HG02943 (cell line): ENCODE measurements around the gene OSBPL10.
"Not testable (repeated sequence)": the region's sequence is repeated elsewhere in the genome, so short reads cannot be mapped to it uniquely, and the experiment has no call there.

Experiments used
- ATAC-seq: cut with Tn5 transposase; IDR thresholded peaks from one replicate; pipeline ENCODE4 v1.9.1; 2021; ENCODE audit warnings: mild to moderate bottlenecking, low read depth, moderate library complexity; ENCODE audit not compliant: unreplicated experiment

The OSBPL10 gene

DNA sequence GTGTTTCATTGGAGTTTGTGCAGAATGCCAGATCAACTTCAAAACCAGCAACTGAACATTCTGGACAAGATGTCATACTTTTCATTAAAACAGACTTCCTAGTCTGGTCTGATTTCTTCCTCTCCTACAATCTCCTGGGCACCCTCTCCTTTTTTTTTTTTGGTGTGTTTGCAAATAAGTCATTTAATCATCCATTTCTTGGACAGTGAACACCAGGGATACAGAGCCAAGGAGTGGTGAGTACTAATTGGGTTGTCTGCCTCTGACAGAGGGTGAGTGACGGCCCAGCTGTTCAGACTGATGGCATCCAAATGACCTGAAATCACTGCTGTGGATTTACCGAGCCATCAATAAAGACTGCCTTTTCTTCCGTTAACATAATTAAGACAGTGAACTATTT, 290.3 kb downstream of the OSBPL10 start:
- no peak for ATAC-seq

DNA sequence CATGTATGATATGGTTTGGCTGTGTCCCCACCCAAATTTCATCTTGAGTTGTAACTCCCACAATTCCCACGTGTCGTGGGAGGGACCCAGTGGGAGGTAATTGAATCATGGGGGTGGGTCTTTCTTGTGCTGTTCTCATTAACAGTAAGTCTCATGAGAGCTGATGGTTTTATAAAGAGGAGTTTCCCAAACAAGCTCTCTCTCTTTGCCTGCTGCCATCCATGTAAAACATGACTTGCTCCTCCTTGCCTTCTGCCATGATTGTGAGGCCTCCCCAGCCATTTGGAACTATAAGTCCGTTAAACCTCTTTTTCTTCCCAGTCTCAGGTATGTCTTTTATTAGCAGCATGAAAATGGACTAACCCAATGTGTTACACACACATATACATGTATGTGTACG, 291.5 kb downstream of the OSBPL10 start:
- ATAC-seq = not testable (repeated sequence)

DNA sequence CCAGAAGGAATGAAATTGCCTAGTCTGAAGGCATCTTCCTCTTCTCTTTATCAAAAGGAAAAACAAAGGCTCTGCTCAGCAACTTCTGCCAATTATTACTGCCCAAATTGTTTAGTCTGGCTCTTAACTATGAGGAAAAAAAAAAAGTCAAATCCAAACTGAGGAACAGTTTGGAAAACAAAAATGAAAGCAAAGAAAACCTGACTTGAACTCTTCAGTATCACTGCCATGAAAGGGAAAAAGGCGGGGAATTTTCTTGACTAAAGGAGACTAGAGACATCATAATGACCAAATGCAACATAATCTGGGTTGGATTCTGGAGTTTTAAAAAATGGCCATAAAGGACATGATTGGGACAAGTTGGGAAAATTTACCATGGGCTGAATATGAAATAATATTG, 292.1 kb downstream of the OSBPL10 start:
- no peak for ATAC-seq

DNA sequence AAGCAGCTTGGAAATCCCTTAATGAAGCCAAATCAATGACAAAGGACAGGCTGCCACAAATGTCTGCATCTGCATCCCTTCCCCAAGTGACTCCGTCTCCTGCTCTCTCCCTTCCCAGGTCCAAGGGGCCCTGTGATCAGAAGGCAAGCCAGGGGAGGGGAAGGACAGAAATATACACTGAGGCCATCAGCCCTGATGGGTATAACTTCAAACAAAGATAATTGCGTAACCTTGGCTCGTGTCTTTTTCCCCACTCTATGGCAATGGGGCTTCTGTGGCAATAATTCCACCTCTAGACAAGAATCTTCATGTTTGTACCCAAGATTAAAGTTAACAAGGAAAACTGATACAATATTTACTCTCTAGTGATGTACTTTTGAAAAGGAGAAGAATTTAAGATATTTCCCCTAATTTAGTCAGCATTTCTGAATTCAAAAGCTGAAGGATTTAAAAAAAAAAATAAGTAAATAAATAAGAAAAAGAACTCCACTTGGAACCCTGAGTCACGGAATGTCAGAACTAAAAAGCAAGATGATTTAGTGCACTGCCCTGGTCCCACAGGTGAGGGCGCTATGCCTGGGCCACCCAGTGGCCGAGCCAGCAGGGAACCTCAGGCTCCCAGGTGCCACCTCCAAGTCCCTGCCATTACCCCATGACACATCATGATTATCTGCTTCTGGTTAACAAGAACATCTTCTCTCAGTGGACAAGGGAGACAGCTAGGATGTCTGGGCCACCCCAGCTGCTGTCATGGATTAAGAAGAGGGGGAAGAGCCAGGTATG, 293.9 kb downstream of the OSBPL10 start:
- ATAC-seq = no peak

DNA sequence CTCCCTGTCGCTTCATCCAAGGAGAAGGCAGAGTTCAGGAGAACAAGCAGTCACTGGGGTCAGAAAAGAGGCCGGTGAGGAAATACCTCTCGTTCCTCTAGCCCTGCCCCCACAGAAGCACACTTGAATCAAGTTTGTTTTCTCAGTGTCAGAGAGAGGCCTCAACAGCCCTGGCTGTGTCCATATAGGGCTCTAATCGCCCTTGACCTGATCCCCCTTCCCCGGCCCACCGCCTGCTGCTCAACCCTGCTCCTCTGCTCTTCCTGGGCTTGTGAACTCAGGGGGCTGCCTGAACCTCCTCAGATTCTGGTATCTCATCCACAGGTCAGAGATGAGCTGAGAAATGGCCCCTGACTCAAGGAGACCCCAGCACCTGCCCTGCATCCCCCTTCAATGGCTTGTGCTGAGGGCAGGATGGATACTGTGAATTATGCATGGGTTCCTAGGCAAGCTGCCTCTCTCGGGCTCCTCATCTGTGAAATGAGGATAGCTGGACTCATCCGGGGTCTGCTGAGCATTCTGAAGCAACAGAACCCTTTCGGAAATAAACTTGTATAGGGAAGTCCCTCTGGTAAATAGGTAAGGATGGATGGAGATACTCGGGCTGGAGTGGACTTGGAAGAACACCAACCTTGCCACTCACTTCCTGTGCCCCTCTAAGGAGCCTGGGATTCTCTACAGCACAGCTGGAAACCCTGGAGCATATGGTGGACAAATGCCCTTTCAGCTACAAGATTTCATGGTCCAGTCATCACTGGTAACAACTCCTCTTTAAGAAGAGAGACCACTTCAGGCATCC, 300.8 kb downstream of the OSBPL10 start:
- ATAC-seq = no peak

DNA sequence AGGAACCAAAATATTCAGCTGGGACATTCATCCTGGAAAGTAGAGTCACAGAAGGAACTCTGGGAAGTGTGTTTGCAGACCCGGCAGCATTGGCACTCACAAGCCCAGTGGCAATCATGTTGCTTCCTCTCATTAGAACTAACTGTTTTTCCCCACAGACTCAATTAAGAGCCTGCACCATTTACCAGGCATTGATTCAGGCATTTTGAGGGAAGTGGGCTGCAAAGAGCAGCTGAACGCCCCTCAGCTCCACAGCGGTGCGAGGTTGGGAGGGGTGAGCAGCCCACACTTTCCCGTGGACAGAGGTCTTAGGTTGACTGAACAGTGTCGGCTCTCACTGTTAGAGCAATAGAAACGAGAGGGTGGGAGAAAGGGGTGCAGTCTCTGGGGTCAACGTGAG, 304.5 kb downstream of the OSBPL10 start:
- ATAC-seq = no peak

DNA sequence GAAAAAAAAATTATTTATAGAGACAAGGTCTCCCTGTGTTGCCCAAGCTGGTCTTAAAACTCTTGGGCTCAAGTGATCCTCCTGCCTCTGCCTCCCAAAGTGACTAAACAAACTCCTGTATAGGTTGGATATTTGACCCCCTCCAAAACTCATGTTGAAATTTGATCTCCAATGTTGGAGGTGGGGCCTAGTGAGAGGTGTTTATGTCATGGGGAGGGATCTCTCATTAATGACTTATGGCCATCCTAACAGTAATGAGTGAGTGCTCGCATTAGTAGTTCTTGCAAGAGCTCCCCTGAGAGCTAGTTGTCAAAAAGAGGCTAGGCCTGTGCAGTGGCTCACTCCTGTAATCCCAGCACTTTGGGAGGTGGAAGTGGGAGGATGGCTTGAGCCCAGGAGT, 307.1 kb downstream of the OSBPL10 start:
- ATAC-seq = no peak

DNA sequence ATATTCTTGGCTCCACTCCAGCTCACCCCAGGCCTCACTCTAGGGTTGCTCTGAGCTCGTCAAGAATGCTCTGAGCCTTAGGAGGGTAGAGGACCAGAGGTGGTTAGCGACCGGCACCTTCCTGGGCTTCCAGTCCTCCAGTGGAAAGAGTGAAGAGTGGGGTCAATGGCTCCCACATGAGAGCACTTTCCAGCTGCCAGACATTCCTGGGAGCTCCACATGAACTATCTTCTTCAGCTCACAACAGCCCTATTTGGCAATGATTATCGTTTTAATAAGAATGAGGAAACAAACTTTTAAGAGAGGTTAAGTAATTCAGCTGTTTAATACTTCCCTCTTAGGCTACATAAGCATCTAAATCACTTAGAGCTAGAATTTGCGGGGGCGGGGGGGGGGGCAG, 309.1 kb downstream of the OSBPL10 start:
- no peak for ATAC-seq

DNA sequence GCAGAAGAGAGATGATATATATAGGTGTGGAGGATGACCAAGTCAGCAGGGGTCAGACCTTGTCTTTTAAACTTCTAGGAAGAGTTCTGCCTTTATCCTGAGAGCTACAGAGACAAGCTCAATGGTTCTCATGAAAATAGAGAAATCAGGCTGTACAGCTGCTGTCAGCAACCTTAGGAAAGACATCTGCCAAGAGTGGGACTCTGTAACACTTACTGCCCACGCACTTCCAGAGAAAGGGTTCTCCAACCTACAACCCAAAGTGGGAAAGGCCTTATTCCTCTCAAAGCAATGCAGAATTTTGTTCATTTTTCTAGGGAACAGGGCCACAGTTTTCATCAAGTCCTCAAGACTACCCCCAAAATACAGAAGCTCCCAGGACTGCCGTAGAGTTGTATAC, 309.6 kb downstream of the OSBPL10 start:
- no peak for ATAC-seq

DNA sequence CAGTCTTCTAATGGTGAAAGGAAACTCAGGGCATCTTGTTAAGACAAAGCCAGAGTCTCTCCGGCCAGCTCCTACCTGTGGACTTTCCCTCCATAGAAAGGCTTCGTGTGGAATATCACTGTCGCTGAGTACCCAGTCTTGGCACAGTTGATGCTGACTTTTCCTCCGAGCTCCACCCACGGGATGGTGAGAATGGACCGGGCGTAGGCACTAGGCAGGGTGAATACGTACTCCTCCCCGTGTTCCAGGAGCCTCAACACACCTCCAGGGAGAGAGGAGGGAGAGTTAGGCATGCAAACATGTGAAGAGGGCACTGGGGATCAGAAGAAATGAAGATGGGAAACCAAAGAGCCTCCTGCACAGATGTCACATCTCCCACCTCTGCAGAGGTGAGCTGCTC, 310.3 kb downstream of the OSBPL10 start:
- no peak for ATAC-seq

DNA sequence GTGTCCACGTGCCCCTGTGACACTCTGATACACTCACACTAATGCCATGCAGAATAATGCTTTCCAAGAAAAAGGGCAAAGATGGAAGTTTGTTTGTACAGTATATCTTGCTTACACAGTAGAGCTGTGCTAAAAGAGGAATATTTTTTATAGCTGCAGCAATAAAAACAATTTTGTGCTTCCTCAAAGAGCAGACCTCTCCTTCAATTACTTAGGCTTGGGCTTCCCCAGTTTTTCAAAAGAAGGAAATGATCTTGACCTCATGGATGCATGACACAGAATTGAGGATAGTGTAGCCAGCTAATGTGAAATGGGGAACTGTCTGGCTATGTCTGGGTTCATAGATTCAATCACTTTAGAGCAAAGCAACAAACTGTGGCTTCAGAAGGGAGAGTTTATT, 310.9 kb downstream of the OSBPL10 start:
- ATAC-seq = no peak

DNA sequence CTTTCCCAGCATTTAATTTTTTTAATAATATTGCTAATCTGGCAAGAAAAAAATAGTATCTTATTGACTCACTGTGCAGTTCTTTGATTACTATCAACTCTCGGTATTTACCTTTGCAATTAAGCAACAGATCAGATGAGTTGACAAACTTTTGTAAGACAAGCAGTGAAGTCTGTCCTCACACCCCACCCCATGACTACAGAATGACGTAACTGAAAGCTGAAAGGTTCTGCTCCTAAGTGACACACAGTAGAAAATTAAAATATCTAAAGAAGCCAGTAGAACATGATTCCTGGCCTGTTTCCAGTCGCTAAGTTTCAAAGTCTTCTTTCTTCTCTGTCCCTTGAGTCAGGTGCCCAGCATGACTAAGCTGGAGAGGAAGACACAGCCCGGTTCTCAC, 312.8 kb downstream of the OSBPL10 start:
- no peak for ATAC-seq

DNA sequence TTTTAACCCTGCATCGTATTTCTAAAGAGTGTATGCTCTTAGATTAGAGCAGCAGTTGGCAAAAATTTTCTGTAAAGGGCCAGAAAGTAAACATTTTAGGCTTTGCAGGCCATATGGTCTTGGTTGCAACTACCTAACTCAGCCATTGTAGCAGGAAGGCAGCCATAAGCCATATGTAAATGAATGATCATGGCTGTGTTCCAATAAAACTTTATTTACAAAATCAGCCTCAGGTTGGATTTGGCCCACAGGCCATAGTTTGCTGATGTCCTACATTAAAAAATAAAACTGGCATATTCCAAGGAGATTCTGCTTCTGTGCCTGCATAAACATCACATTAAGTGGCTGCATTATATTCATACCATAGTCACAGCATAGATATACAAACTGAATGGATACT, 313.5 kb downstream of the OSBPL10 start:
- ATAC-seq = no peak

DNA sequence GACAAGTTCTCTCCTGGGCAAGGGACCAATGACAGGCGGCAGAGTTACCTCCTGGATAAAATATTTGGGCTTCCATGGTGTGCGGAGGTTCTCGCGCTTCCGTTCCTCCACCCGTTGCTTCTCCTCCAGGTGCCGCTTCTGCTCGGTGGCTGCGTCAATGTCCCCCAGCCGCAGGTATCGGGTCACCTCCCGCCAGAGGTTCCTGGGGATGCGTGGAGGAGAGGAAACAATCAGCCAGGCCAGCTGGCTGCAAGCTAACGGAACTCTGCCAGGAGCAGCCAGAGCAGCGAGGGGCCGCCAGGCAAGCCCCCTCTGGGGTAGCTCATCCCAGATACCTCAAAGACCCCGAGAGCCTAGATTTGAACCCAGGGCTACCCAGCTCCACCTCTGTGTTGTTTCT, 317.0 kb downstream of the OSBPL10 start:
- no peak for ATAC-seq

DNA sequence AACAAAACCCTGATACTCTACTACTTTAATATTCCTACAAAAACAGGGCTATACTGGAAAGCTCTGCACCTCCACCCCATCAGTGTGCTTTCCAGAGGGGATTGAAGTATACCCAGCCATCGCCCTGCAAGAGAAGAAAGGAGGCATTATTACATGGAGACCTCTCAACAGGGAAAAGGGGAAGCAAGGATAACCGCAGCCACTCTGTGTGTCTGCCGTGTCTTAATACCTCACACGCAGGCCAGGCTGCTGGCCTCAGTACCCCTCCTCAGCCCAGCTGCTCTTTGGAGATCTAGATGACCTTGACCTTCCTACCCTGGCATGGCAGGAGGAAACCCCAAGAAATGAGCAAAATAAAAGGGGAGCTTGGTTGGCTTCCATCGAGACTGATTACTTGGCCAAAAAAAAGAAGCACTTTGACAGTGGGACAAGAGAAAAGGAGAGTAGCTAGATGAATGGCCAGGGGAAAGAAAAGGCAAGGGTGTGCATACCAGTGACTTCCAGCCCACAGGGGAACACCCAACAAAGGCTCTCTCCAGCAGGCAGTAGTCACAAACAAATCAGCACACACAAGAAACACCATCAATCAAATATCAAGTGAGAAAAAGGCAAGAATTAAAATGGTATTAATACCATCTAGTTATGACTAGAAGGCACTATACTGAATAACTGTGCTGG, 318.9 kb downstream of the OSBPL10 start:
- ATAC-seq = no peak

DNA sequence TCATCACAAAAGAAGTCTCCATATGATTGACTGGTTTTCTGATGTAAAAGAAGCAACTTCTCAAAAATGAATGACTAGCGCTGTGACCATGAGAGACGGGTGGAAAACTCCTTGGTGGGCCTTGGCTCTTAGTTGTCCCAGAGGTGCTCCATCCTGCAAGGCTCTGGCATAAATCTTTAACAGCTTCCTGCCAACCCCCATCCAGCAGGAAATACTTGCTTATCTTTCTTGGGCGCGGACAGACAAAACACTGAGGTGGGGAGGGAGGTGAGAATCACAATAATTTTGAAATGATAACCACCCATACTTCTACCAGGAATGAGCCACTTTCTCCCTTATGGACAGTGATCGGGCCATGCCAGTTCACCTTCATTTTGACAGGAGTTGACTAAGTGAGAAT, 319.8 kb downstream of the OSBPL10 start:
- ATAC-seq = no peak

DNA sequence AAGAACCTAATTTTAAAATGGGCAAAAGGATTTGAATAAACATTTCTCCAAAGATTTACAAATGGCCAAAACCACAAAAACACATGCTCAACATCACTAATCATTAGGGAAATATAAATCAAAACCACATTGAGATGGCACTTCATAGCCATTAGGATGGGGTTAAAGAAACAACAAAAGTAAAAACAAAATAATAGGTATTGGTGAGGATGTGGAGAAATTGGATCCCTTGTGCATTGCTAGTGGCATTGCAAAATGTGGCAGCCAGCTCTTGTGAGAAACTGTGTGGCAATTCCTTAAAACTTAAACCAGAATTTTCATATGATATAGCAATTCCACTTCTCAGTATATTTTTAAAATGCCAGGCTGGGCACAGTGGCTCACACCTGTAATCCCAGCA, 321.8 kb downstream of the OSBPL10 start:
- ATAC-seq = no peak

DNA sequence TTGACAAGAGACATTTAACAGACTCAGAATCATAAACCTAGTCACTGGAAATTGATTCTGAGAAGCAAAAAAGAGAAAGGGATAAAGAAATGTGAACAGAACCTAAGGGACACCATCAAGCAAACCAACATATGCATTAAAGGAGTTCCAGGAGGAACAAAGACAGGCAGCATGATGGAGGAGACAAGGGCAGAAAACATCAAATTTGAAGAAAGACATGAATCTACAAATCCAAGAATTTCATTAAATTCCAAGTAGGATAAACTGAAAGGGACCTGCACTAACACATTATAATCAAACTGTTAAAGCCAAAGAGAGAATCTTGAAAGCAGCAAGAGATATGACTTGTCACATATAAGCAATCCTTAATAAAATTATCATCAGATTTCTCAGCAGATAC, 326.1 kb downstream of the OSBPL10 start:
- no peak for ATAC-seq

DNA sequence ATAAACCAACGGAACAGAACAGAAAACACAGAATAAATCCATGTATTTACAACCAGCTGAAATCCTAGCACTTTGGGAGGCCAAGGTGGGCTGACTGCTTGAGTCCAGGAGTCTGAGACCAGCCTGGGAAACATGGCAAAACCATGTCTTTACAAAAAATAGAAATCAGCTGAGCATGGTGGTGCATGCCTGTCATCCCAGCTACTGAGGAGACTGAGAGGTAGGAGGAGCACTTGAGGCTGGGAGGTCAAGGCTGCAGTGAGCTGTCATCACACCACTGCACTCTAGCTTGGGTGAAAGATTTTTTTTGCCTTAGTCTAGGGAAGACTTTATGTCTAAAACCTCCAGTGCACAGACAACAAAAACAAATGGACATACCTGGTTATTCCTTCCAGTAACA, 327.6 kb downstream of the OSBPL10 start:
- no peak for ATAC-seq

DNA sequence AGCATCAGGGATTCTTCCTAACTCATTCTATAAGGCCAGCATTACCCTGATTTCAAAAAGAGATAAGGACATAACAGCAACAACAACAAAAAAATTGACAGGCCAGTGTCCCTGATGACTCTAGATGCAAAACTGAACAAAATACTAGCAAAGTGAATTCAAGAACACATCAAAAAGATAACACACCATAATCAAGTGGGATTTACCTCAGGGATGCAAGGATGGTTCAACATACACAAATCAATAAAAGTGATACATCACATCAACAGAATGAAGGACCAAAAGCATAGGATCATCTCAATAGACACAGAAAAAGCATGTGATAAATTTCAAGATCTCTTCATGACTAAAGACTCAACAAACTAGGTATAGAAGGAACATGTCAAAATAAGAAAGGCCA, 328.8 kb downstream of the OSBPL10 start:
- no peak for ATAC-seq

DNA sequence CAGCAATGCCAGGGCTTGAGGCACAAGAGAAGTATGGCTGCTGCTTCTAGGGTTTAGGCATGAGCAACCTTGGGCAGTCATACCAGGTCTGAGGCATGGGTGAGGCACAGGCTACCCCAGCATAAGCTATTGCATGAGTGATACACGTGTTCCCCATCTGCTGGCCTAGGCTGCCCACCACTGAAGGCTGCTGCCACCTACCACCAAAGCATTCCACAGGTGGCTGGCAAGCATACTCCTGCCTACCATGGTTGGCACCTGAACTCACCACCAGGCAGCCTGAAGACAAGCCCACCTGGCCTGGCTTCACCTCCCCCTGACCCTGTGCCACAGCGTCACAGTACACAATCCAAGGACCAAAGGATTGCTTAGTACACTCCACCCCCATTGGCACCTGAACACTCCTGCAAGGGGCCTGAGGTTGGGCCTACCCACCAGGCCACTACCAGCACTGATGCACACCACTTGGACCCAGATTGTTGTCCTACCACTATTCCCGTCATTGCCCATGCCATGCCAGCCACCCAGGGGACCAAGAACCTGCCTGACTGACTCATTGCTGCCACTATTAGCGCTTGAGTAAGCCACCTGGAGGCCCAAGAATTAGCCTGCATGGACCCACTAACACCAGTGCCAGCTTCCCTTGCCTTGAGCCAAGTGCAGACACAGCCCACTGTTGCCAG, 332.6 kb downstream of the OSBPL10 start:
- ATAC-seq = no peak
